ENCODE results near the gene NCEH1. TPM values are rescaled to one million over a fixed set of nuclear protein-coding genes. Genes with fewer than 3 reads are reported as not detected.

NCEH1 gene
- total RNA-seq, 4 donors from 2014 or later, result 2.3 to 5.8 (median 4.2) TPM

DNA sequence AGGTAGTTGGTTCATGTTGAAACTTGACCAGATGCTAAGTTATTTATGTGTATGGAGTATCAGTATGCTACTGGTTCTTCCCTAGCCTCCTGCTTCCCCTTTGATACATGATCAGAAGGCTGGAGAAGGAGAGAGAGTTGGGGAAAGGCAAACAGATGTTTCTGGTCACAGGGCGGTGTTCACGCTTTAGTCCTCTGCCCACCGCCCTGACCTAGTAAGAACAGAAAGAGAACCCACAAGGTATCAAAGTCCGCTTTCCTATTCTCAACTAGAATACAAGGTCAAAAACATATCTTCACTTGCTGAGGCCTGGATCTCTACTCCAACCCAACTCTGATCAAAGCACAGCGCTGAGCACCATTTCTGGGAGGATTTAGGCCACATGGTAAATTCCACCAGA lies 55.5 kb downstream of the NCEH1 start:
- no peak for DNase-seq (ENCODE audit: low spot score in 2 of 2)
- no peaks in the 10 kb centered on the region for H3K9me3 ChIP-seq
- no peak overlapping the region for H3K4me3 ChIP-seq
- H3K27ac ChIP-seq, result no peak overlapping the region
- no peaks in the 10 kb centered on the region for H3K4me1 ChIP-seq
- no peaks in the 10 kb centered on the region for H3K36me3 ChIP-seq
- TF ChIP-seq POLR2A (IDR thresholded peaks at IDR 0.05) (no peak), POLR2AphosphoS5 (IDR thresholded peaks at IDR 0.05) (no peak)
- WGBS, result 97% methylated on average over 5 of the region's 5 CpGs
- H3K27me3 ChIP-seq, result no peaks in the 10 kb centered on the region

DNA sequence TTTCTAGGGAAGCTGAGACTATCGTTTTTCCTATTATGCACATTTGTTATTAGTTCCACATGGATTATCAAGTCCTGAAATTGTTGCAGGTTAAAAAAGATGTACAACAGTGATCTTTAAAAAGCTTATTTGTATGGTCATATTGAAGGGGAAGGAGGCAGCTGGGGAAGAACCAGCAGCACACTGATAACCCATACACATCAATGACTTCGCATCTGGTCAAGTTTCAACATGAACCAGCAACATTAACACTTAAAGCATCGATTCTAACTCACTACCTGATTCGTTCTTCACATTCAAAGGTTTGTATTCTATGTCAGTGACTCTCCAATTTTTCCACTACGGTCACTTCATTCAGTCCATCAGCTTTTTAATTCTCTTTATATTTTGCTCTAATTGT lies 56.4 kb downstream of the NCEH1 start:
- H3K4me3 ChIP-seq, result no peak overlapping the region
- no peaks in the 10 kb centered on the region for H3K9me3 ChIP-seq
- no peak overlapping the region for H3K27ac ChIP-seq
- 75% methylated on average over 5 of the region's 5 CpGs for WGBS
- H3K4me1 ChIP-seq, result no peaks in the 10 kb centered on the region
- TF ChIP-seq POLR2A (IDR thresholded peaks at IDR 0.05) (no peak), POLR2AphosphoS5 (IDR thresholded peaks at IDR 0.05) (no peak), EP300 (IDR thresholded peaks at IDR 0.05) (no peak)
- TF ChIP-seq, protein P1, sequence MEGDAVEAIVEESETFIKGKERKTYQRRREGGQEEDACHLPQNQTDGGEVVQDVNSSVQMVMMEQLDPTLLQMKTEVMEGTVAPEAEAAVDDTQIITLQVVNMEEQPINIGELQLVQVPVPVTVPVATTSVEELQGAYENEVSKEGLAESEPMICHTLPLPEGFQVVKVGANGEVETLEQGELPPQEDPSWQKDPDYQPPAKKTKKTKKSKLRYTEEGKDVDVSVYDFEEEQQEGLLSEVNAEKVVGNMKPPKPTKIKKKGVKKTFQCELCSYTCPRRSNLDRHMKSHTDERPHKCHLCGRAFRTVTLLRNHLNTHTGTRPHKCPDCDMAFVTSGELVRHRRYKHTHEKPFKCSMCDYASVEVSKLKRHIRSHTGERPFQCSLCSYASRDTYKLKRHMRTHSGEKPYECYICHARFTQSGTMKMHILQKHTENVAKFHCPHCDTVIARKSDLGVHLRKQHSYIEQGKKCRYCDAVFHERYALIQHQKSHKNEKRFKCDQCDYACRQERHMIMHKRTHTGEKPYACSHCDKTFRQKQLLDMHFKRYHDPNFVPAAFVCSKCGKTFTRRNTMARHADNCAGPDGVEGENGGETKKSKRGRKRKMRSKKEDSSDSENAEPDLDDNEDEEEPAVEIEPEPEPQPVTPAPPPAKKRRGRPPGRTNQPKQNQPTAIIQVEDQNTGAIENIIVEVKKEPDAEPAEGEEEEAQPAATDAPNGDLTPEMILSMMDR (IDR thresholded peaks at IDR 0.05), result no peak
- H3K36me3 ChIP-seq, result no peaks in the 10 kb centered on the region
- no peaks in the 10 kb centered on the region for H3K27me3 ChIP-seq
- no peak for DNase-seq (ENCODE audit: low spot score in 2 of 2)

DNA sequence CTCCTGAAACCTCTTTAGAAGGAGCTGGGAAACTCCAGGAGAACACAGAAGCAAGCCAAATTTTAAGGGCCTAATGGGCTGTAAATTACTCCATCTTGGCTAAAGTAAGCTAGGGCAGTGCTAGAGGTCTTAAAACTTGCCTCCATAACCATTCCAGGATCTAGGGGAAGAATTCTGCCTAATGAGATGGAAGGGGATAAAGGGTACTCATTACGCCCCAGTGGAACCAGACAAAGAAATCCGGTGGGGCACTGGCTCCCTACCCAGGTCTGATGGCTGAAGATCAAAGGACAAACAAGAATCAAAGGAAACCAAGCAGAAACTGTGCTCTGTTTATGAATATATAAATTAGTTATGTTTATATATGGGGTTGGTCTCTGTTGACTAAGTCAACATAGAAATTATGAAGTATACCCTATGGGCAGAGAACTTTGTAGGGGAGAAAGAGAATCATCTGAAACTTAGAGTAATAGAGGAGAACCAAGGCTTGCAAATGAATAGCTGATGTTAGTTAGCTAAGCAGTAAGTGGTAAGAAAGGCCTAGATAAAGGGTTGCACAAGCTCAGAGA lies 57.8 kb downstream of the NCEH1 start:
- TF ChIP-seq, protein P1 (IDR thresholded peaks at IDR 0.05), result no peak
- TF ChIP-seq EP300 (IDR thresholded peaks at IDR 0.05), result no peak
- DNase-seq (ENCODE audit: low spot score in 2 of 2), result no peak
- 98% methylated on average over 2 of the region's 2 CpGs for WGBS
- no peaks in the 10 kb centered on the region for H3K27me3 ChIP-seq
- H3K27ac ChIP-seq, result no peak overlapping the region
- H3K4me1 ChIP-seq, result peaks cover 9% of the 10 kb centered on the region
- H3K4me3 ChIP-seq, result no peak overlapping the region
- no peaks in the 10 kb centered on the region for H3K9me3 ChIP-seq
- no peaks in the 10 kb centered on the region for H3K36me3 ChIP-seq

DNA sequence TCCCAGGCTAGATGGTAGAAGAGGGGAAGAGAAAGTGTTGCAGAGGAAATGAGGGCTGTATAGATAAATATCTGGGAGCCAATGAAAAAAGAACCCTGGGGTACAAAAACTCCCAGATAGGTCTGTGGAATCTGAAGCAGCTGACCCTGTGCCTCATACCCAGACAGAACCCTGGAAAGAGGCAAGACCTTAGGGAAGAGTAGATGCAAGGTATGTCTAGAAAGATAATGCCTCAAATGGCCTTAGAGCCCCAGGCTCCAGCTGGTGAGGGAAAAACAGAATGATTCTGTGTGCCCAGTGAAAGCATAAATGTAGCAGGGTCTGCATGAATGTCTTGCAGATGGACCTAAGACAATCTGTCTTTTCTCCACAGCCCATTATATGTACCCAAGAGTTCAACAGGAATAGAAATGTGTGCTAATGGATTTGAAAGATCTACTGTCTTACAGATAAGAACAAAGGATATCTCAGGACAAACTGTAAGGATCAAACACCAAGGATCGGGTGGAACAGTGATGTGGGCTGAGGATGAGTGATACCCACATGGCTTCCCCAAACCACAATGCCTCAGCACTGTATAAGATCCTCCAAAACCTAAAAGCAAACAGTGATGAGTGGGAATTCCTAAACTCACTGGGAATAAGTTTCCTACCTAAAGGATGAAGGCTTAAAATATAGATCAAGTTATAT lies 58.8 kb downstream of the NCEH1 start:
- no peak for DNase-seq (ENCODE audit: low spot score in 2 of 2)
- no peaks in the 10 kb centered on the region for H3K9me3 ChIP-seq
- H3K4me3 ChIP-seq, result no peak overlapping the region
- no peaks in the 10 kb centered on the region for H3K27me3 ChIP-seq
- H3K27ac ChIP-seq, result no peak overlapping the region
- H3K4me1 ChIP-seq, result peaks cover 9% of the 10 kb centered on the region
- WGBS, result 0% methylated on average over 1 of the region's 1 CpG
- TF ChIP-seq, protein P1 (IDR thresholded peaks at IDR 0.05), result no peak
- H3K36me3 ChIP-seq, result no peaks in the 10 kb centered on the region

DNA sequence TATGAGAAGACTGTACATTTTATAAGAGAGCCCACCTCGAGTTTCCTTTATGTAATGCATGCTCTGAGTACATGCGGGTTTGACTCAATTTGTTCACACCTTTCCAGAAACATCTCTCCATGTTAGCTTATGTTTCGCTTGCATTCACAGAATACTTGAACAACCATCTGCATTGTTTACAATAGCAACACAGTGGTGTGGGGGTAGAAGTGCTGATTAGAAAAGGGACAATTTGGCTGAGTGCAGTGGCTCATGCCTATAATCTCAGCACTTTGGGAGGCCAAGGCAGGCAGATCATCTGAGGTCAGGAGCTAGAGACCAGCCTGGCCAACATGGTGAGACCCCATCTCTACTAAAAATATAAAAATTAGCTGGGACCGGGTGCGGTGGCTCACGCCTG lies 60.9 kb downstream of the NCEH1 start:
- H3K4me3 ChIP-seq, result no peak overlapping the region
- no peaks in the 10 kb centered on the region for H3K27me3 ChIP-seq
- H3K36me3 ChIP-seq, result no peaks in the 10 kb centered on the region
- no peak for DNase-seq (ENCODE audit: low spot score in 2 of 2)
- H3K4me1 ChIP-seq, result peaks cover 13% of the 10 kb centered on the region
- no peak overlapping the region for H3K27ac ChIP-seq
- TF ChIP-seq POLR2A (IDR thresholded peaks at IDR 0.05) (no peak), POLR2AphosphoS5 (IDR thresholded peaks at IDR 0.05) (no peak), EP300 (IDR thresholded peaks at IDR 0.05) (no peak)
- TF ChIP-seq, protein P1 (IDR thresholded peaks at IDR 0.05), result no peak
- H3K9me3 ChIP-seq, result no peaks in the 10 kb centered on the region
- WGBS, result 92% methylated on average over 6 of the region's 6 CpGs

GRCh38 chr3:172648747-172649146 lies 62.1 kb downstream of the NCEH1 start:
- H3K27ac ChIP-seq, result peak overlapping the region; percentile 42
- H3K4me1 ChIP-seq, result peaks cover 13% of the 10 kb centered on the region
- H3K9me3 ChIP-seq, result no peaks in the 10 kb centered on the region
- peaks cover 2% of the 10 kb centered on the region for H3K36me3 ChIP-seq
- no peak for DNase-seq (ENCODE audit: low spot score in 2 of 2)
- 75% methylated on average over 9 of the region's 9 CpGs for WGBS
- TF ChIP-seq, protein P1 (IDR thresholded peaks at IDR 0.05), result no peak
- TF ChIP-seq POLR2A (IDR thresholded peaks at IDR 0.05) (no peak), POLR2AphosphoS5 (IDR thresholded peaks at IDR 0.05) (no peak), EP300 (IDR thresholded peaks at IDR 0.05) (no peak)
- no peaks in the 10 kb centered on the region for H3K27me3 ChIP-seq
- H3K4me3 ChIP-seq, result no peak overlapping the region
